Tongue (tissue), 2 donors: ENCODE measurements around the gene PRKAB1. TPM values are rescaled to one million over a fixed set of nuclear protein-coding genes. Genes with fewer than 3 reads are reported as not detected.
"Not testable (repeated sequence)": the region's sequence is repeated elsewhere in the genome, so short reads cannot be mapped to it uniquely, and the experiment has no call there.

Source experiments
- DNase-seq: peaks from one replicate; pipeline ENCODE4 v3.0.0-alpha.2; 2015
- total RNA-seq: library from RNA; depleted of rRNA; stranded (reverse); fragments of >200 nt; gene quantifications from one replicate; pipeline ENCODE4 v1.2.3, GENCODE V29; 2014

The PRKAB1 gene
- total RNA-seq: 41.1 TPM

GRCh38 chr12:119667577-119668323, at the start of gene PRKAB1:
TSS of gene PRKAB1 (plus strand) at chr12:119668133. CDS start at chr12:119668245, 112 bp downstream.
- DNase-seq: peak; percentile 98

- DNase-seq: not testable (repeated sequence)
Observed at GRCh38 chr12:119618328-119618896, 49.5 kb upstream of the PRKAB1 start.

- no peak for DNase-seq
Observed at GRCh38 chr12:119620490-119620889, 47.4 kb upstream of the PRKAB1 start.

- DNase-seq: no peak
Observed at GRCh38 chr12:119621878-119622277, 46.1 kb upstream of the PRKAB1 start.

GRCh38 chr12:119624966-119625365, 43.0 kb upstream of the PRKAB1 start:
- peak; percentile 63 for DNase-seq

GRCh38 chr12:119627019-119627643, 40.8 kb upstream of the PRKAB1 start:
- no peak for DNase-seq

- no peak for DNase-seq
Observed at GRCh38 chr12:119627686-119628085, 40.2 kb upstream of the PRKAB1 start.

- no peak for DNase-seq
Observed at GRCh38 chr12:119630223-119630780, 37.6 kb upstream of the PRKAB1 start.

GRCh38 chr12:119630962-119631550, 36.9 kb upstream of the PRKAB1 start:
- DNase-seq: no peak

- DNase-seq: no peak
Observed at GRCh38 chr12:119631930-119632678, 35.8 kb upstream of the PRKAB1 start.

GRCh38 chr12:119634743-119635142, 33.2 kb upstream of the PRKAB1 start:
- DNase-seq: peak; percentile 48

GRCh38 chr12:119642986-119643385, 24.9 kb upstream of the PRKAB1 start:
- no peak for DNase-seq

- peak; percentile 30 for DNase-seq
Observed at GRCh38 chr12:119644930-119645329, 23.0 kb upstream of the PRKAB1 start.

GRCh38 chr12:119645535-119646059, 22.3 kb upstream of the PRKAB1 start:
- no peak for DNase-seq

GRCh38 chr12:119649202-119649808, 18.6 kb upstream of the PRKAB1 start:
- peak; percentile 25 for DNase-seq

- no peak for DNase-seq
Observed at GRCh38 chr12:119652665-119653064, 15.3 kb upstream of the PRKAB1 start.

- DNase-seq: not testable (repeated sequence)
Observed at GRCh38 chr12:119657001-119657400, 10.9 kb upstream of the PRKAB1 start.

GRCh38 chr12:119658166-119658565, 9.8 kb upstream of the PRKAB1 start:
- not testable (repeated sequence) for DNase-seq

- DNase-seq: peak; percentile 56
Observed at GRCh38 chr12:119659289-119659897, 8.5 kb upstream of the PRKAB1 start.

GRCh38 chr12:119660076-119660475, 7.9 kb upstream of the PRKAB1 start:
- no peak for DNase-seq

- DNase-seq: no peak
Observed at GRCh38 chr12:119661882-119662281, 6.1 kb upstream of the PRKAB1 start.
